Liver (tissue), 9 donors: ENCODE data around the gene JMJD6. TPM values are rescaled to one million over a fixed set of nuclear protein-coding genes. Genes with fewer than 3 reads are reported as not detected.

Source experiments
- DNase-seq: peaks from one replicate; pipeline ENCODE4 v3.0.0-alpha.2; 2017; ENCODE audit warnings: low spot score
- H3K27ac ChIP-seq, 2 donors: one replicate each; pipeline ENCODE4 v1.7.0; 2013; ENCODE audit warnings: inconsistent platforms in 2 of 2, low read length in 2 of 2, control low read depth in 1 of 2, low read depth in 1 of 2, mild to moderate bottlenecking in 1 of 2
- H3K27me3 ChIP-seq, 4 donors: one replicate each; pipeline versions ENCODE4 v1.6.1 to v1.7.0; 2013; ENCODE audit warnings: low read length in 3 of 4, inconsistent platforms in 1 of 4, mild to moderate bottlenecking in 1 of 4, moderate library complexity in 1 of 4; ENCODE audit not compliant: control insufficient read depth in 4 of 4, insufficient read depth in 4 of 4
- H3K36me3 ChIP-seq, 4 donors: one replicate each; pipeline versions ENCODE4 v1.6.1 to v1.7.0; 2013; ENCODE audit warnings: low read length in 3 of 4, mild to moderate bottlenecking in 3 of 4, low read depth in 1 of 4, moderate library complexity in 1 of 4; ENCODE audit not compliant: control insufficient read depth in 4 of 4, insufficient read depth in 3 of 4
- H3K4me1 ChIP-seq, 4 donors: one replicate each; pipeline versions ENCODE4 v1.6.1 to v1.7.0; 2013; ENCODE audit warnings: low read length in 3 of 4, mild to moderate bottlenecking in 3 of 4, moderate library complexity in 1 of 4; ENCODE audit not compliant: control insufficient read depth in 4 of 4, insufficient read depth in 4 of 4
- H3K4me3 ChIP-seq, 3 donors: one replicate each; pipeline versions ENCODE4 v1.6.1 to v1.7.0; 2013; ENCODE audit warnings: low read length in 3 of 3, control low read depth in 1 of 3, low read depth in 1 of 3, mild to moderate bottlenecking in 1 of 3
- H3K9ac ChIP-seq, 2 donors: one replicate each; pipeline ENCODE4 v1.7.0; 2013; ENCODE audit warnings: low read length in 2 of 2, mild to moderate bottlenecking in 2 of 2, moderate library complexity in 2 of 2, control low read depth in 1 of 2, low read depth in 1 of 2
- H3K9me3 ChIP-seq, 4 donors: one replicate each; pipeline versions ENCODE4 v1.6.1 to v1.7.0; 2013; ENCODE audit warnings: low read length in 3 of 4; ENCODE audit not compliant: control insufficient read depth in 4 of 4
- ATF3 ChIP-seq: IDR thresholded peaks from 2 replicates; pipeline ENCODE4 v1.6.1; 2016; ENCODE audit warnings: antibody characterized with exemption
- CTCF ChIP-seq: fragments of 150-350 bp; IDR thresholded peaks from 2 replicates; pipeline ENCODE4 v1.5.1; 2017; ENCODE audit warnings: improper control_type of control experiment, low read depth, low read length; ENCODE audit not compliant: missing input control
- EGR1 ChIP-seq, 2 donors: IDR thresholded peaks; 2 replicates each; pipeline ENCODE4 v1.6.1; 2016 to 2018; ENCODE audit warnings: antibody characterized with exemption in 2 of 2, low read depth in 2 of 2
- FOXA1 ChIP-seq: IDR thresholded peaks from 2 replicates; pipeline ENCODE4 v1.6.1; 2016; ENCODE audit warnings: antibody characterized with exemption
- FOXA2 ChIP-seq: IDR thresholded peaks from 2 replicates; pipeline ENCODE4 v1.6.1; 2016; ENCODE audit warnings: antibody characterized with exemption
- GABPA ChIP-seq, 2 donors: IDR thresholded peaks in 1 of 2; conservative IDR thresholded peaks in 1 of 2; 2 replicates each; pipeline ENCODE4 v1.6.1; 2016; ENCODE audit warnings: antibody characterized with exemption in 2 of 2, mild to moderate bottlenecking in 1 of 2, moderate library complexity in 1 of 2
- HNF4A ChIP-seq, 2 donors: conservative IDR thresholded peaks; 2 replicates each; pipeline ENCODE4 v1.6.1; 2016; ENCODE audit warnings: antibody characterized with exemption in 2 of 2, mild to moderate bottlenecking in 2 of 2
- HNF4G ChIP-seq: IDR thresholded peaks from 2 replicates; pipeline ENCODE4 v1.6.1; 2016; ENCODE audit warnings: antibody characterized with exemption
- JUND ChIP-seq, 2 donors: IDR thresholded peaks; 2 replicates each; pipeline ENCODE4 v1.6.1; 2016; ENCODE audit warnings: antibody characterized with exemption in 2 of 2
- MAX ChIP-seq: IDR thresholded peaks from 2 replicates; pipeline ENCODE4 v1.6.1; 2016; ENCODE audit warnings: antibody characterized with exemption
- NR2F2 ChIP-seq: IDR thresholded peaks from 2 replicates; pipeline ENCODE4 v1.6.1; 2016; ENCODE audit warnings: antibody characterized with exemption
- RAD21 ChIP-seq, 2 donors: IDR thresholded peaks; 2 replicates each; pipeline ENCODE4 v1.6.1; 2016; ENCODE audit warnings: antibody characterized with exemption in 2 of 2, mild to moderate bottlenecking in 2 of 2
- REST ChIP-seq: IDR thresholded peaks from 2 replicates; pipeline ENCODE4 v1.6.1; 2016; ENCODE audit warnings: antibody characterized with exemption, mild to moderate bottlenecking
- RXRA ChIP-seq, 2 donors: IDR thresholded peaks; 2 replicates each; pipeline ENCODE4 v1.6.1; 2017 to 2018; ENCODE audit warnings: antibody characterized with exemption in 2 of 2, mild to moderate bottlenecking in 1 of 2
- SP1 ChIP-seq: IDR thresholded peaks from 2 replicates; pipeline ENCODE4 v1.6.1; 2018; ENCODE audit warnings: antibody characterized with exemption, mild to moderate bottlenecking
- YY1 ChIP-seq: IDR thresholded peaks from 2 replicates; pipeline ENCODE4 v1.6.1; 2016; ENCODE audit warnings: antibody characterized with exemption, mild to moderate bottlenecking
- ZBTB33 ChIP-seq: IDR thresholded peaks from 2 replicates; pipeline ENCODE4 v1.6.1; 2016; ENCODE audit warnings: antibody characterized with exemption
- WGBS: extraction: QIAGEN DNeasy Blood & Tissue Kit; methylation state at CpG from one replicate; pipeline ENCODE4 v1.1.7; 2013; 5-methylcytosine and 5-hydroxymethylcytosine counted together
- polyA plus RNA-seq, 2 donors: library from polyadenylated mRNA; stranded (reverse) in 1 of 2; unstranded in 1 of 2; fragments of 200-250 nt in 1 of 2; fragments of >200 nt in 1 of 2; fragmentation: Nextera tagmentation in 1 of 2; extraction: Ambion mirVana in 1 of 2; gene quantifications; one replicate each; pipeline versions ENCODE4 v1.2.1 to v1.2.3, GENCODE V29; 2013 to 2015
- total RNA-seq, 2 donors: library from RNA; depleted of rRNA; stranded (reverse); fragments of >200 nt; gene quantifications; one replicate each; pipeline ENCODE4 v1.2.3, GENCODE V29; 2014
- donor health status: healthy.
- donor health status: healthy.
- donor health status: healthy.
- donor health status: healthy.
- donor health status: healthy.

JMJD6 gene
- total and polyA plus RNA-seq, 4 donors, result 9.9 to 16.1 (median 11.2) TPM

GRCh38 chr17:76675648-76676047 lies 50.8 kb downstream of the JMJD6 start (continued):
- TF ChIP-seq RAD21 (IDR thresholded peaks at IDR 0.05) (no peak), HNF4G (no peak), FOXA1 (no peak), YY1 (no peak)

GRCh38 chr17:76674600-76674999 lies 51.8 kb downstream of the JMJD6 start:
- Histone ChIP-seq H3K36me3 (no peaks in the 10 kb centered on the region), H3K4me3 (no peak overlapping the region), H3K9me3 (no peaks in the 10 kb centered on the region), H3K4me1 (peaks cover 0 to 12% (median 5%) of the 10 kb centered on the region in 4 donors), H3K9ac (no peak overlapping the region), H3K27me3 (no peaks in the 10 kb centered on the region), H3K27ac (no peak overlapping the region)
- no peak for DNase-seq
- TF ChIP-seq RAD21 (IDR thresholded peaks at IDR 0.05) (no peak), ATF3 (no peak), FOXA1 (no peak), NR2F2 (no peak), RXRA (IDR thresholded peaks at IDR 0.05) (no peak), SP1 (no peak), CTCF (no peak), MAX (no peak), JUND (IDR thresholded peaks at IDR 0.05) (no peak), FOXA2 (no peak), GABPA (IDR thresholded peaks at IDR 0.05 in 1 of 2, conservative IDR thresholded peaks at IDR 0.05 in 1 of 2) (no peak), ZBTB33 (no peak), YY1 (no peak)
- 99% methylated on average over 5 of the region's 5 CpGs for WGBS

GRCh38 chr17:76673729-76674128 lies 52.7 kb downstream of the JMJD6 start:
- Histone ChIP-seq H3K9ac (no peak overlapping the region), H3K4me3 (no peak overlapping the region), H3K27me3 (no peaks in the 10 kb centered on the region), H3K4me1 (peaks cover 0 to 12% (median 5%) of the 10 kb centered on the region in 4 donors), H3K36me3 (no peaks in the 10 kb centered on the region), H3K27ac (no peak overlapping the region), H3K9me3 (no peaks in the 10 kb centered on the region)
- DNase-seq, result no peak
- 85% methylated on average over 5 of the region's 5 CpGs for WGBS
- no peak for TF ChIP-seq SP1
- TF ChIP-seq HNF4G, result no peak
- no peak for TF ChIP-seq YY1
- no peak for TF ChIP-seq RXRA (IDR thresholded peaks at IDR 0.05)
- TF ChIP-seq JUND (IDR thresholded peaks at IDR 0.05), result no peak
- TF ChIP-seq GABPA (IDR thresholded peaks at IDR 0.05 in 1 of 2, conservative IDR thresholded peaks at IDR 0.05 in 1 of 2), result no peak
- no peak for TF ChIP-seq EGR1 (IDR thresholded peaks at IDR 0.05; ENCODE audit: low read depth in 2 of 2)
- TF ChIP-seq FOXA1, result no peak
- no peak for TF ChIP-seq MAX
- TF ChIP-seq HNF4A (conservative IDR thresholded peaks at IDR 0.05), result no peak
- TF ChIP-seq NR2F2, result no peak
- TF ChIP-seq CTCF, result no peak
- no peak for TF ChIP-seq RAD21 (IDR thresholded peaks at IDR 0.05)
- no peak for TF ChIP-seq FOXA2
- TF ChIP-seq REST, result no peak
- no peak for TF ChIP-seq ZBTB33
